ENCODE measurements around the gene NCR2.

- TF ChIP-seq, protein P1, sequence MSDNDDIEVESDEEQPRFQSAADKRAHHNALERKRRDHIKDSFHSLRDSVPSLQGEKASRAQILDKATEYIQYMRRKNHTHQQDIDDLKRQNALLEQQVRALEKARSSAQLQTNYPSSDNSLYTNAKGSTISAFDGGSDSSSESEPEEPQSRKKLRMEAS (IDR thresholded peaks at IDR 0.05) = no peak
- TF ChIP-seq YY1 (IDR thresholded peaks at IDR 0.05; ENCODE audit: low read depth) (no peak), NFIC (IDR thresholded peaks at IDR 0.05) (no peak), EP300 (IDR thresholded peaks at IDR 0.05; ENCODE audit: borderline replicate concordance) (no peak), TAF1 (IDR thresholded peaks at IDR 0.05; ENCODE audit: low read depth) (no peak)
Measured at GRCh38 chr6:41396335-41396734, 60.9 kb downstream of the NCR2 start.

All from Ishikawa (cell line).